GM04504 (cell line): Measurements from ENCODE around the gene CFAP157.
A peak's percentile ranks its signal among the peaks of the same experiment; 100 is the strongest.

Experiments
- DNase-seq: peaks from one replicate; pipeline ENCODE4 v3.0.0-alpha.2; 2012; ENCODE audit warnings: low read depth

Gene CFAP157

DNA sequence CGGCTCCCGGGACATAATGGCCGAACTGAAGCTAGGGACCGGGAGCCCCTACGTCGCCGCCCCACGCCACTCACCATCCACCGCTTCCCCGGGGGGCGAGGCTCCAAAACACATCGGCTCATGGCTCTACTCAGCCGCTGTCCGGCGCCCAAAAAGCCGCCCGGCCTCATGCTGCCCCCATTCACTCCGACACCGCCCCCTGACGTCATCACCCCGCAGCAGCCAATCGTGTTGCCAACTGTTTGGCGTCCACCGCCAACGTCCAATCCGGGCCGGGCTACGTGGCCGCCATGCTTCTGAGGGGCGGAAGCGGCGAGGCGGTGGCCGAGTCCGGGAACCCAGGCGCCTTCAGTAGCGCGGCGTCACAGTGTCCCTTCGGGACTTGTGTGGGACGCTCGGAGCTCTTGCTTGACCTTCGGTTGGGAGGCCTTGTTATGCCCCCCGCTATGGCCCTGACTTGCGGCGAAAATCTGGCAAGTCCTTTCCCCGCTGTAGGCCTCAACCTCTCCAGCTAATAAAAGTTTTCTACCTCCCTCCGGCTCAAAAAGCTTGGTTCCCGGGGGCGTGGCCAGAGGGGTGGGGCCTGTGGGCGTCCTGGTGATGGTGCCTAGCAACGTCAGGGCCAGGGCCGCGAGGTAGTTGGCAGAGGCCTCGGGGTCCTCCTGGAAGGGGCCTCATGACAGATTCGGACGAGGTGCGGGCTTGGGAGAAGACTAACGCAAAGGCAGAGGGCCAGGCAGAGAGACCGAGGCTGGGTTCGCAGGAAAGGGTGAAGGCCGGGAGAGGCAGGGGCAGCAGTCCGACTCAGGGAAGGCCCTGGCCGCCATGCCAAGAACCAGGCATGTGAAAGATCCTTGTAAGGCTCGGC, 8.9 kb downstream of the CFAP157 start, which contains the start of the genes PTRH1 and TTC16:
Gene PTRH1 (minus strand): TSS at position 194 of the 868 bp plus-strand sequence. CDS start 24 bp downstream, at position 170.
Gene TTC16 (plus strand): TSS at position 610 of the 868 bp plus-strand sequence. CDS start 67 bp downstream, at position 677.
- peak; percentile 93 for DNase-seq

DNA sequence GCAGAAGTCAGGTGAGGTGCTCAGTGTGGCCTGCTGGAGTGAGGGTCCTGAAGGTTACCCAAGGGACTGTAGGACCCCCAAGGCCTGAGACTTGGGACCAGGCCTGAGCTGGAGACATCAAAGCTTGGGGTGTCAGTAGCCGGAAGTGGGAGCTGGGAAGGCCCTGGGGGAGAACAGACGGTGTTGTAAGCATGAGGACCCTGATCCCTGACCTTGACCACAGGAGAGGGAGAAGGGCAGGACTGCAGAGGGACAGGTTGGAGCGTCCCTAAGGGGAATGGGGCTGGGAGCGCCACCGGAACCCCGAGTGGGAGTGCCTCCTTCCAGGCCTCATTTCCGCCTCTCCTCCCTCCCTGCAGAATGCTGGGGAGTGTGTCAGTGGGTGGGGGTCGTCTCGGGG, 9.6 kb downstream of the CFAP157 start:
- DNase-seq, result no peak

DNA sequence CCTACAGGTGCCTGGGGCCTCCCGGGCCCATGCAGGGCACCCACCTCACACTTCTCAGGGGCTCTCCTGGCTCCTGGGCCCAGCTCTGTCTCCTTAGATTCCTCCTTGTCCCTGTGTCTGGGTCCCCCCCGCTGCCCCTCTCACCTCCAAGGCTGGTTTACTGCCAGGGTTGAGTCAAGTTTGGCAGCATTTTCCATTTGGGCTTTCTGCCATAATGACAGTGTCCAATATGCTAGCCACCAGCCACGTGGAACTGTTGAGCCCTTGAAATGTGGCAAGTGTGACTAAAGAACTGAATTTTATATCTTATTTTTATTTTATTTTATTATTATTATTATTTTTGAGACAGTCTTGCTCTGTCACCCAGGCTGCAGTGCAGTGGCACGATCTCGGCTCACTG, 11.0 kb downstream of the CFAP157 start:
- DNase-seq, result no peak

DNA sequence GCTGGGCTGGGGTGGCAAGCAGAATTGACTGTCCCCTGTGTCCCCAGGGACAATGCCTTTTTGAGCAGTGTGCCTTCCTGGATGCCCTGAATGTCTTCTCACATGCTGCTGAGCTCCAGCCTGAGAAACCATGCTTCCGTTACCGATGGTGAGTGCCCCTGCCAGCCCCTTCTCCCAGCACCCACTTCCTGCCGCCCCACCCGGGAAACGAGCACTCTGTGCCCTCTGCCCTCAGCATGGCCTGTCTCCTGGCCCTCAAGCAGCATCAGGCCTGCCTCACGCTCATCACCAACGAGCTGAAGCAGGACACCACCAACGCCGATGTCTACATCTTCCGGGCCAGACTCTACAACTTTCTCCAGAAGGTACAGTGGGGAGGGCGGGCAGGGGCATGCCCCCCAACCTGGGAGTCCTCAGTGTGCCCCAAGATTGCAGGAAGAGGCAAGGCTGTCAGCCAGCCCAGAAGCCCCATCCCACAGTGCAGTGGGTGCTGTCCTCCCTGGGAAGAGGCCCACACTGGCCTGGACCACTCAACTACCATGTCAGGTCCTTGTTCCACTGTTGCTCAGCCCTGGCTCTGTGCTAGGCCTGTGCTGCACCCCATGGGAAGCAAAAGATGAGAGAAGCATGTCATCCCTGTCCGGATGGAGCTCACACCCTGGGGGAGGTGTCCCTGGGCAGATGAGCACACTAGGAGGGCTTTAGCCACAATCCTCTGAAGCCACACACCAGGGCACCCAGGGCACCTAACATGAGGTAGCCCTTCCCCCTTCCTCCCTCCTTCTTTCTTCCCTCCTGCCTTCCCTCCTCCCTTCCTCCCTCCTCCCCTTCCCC, 13.5 kb downstream of the CFAP157 start:
- DNase-seq, result no peak

DNA sequence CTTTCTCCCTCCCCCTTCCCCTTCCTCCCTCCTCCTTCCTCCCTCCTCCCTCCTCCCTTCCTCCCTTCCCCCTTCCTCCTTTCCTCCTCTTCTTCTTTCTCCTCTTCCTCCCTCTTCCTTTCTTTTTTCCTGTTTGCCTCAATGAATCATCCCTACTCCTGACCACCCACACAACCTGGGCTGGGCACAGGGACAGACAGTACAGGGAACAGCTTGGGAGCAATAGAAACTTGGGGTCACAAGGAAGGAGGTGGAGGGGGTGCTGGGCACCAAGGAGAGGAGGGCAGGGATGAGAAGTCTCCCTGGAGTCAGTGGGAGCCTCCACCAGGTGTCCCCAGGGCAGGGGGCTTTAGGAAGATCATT, 14.1 kb downstream of the CFAP157 start:
- DNase-seq, result no peak

DNA sequence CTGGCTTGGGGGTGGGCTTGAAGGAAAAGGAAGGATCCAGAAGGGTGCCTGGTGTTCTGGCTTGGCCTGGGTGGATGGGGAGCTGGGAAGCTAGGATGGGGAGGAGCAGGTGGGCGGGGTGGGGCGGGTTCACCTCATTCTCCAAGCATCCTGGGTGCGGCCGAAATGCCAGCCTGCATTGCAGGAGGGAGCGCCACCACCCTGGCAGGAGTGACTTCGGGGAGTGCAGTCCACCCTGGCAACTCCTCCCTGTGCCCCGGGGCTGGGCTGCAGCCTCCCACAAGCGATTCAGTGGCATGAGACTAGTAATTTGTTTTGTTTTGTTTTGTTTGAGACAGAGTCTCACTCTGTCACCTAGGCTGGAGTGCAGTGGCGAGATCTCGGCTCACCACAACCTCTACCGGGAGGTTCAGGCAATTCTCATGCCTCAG, 14.6 kb downstream of the CFAP157 start:
- DNase-seq, result no peak

DNA sequence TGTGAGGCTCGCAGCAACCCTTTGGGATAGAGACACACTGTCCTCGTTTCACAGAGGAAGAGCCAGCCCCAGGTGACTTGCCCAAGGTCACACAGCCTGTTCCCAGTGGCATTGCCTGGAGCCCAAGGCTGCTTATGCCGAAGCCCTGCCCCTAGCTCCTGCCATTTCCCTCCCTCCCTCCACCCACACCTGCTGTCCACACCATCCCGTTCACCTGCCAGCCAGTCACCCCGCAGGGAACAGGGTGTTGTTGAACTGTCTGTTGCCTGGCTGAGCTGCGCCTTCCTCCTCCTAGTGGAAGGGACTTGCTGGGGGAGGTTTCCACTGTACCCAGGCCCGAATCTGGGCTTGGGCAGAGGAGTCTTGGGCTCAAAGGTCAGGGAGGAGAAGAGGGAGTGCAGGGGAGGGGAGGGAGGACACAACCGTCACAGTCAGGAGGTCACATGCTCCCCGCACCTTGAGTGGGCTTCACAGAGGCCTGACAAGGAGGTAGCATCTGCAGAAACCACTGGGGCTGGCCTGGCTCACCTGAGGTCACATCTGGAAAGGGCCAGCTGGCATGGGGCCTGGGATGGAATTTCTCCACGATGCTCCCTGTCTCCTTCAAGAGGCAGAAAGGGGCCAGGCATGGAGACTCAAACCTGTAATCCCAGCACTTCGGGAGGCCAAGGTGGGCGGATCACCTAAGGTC, 15.4 kb downstream of the CFAP157 start:
- no peak for DNase-seq

DNA sequence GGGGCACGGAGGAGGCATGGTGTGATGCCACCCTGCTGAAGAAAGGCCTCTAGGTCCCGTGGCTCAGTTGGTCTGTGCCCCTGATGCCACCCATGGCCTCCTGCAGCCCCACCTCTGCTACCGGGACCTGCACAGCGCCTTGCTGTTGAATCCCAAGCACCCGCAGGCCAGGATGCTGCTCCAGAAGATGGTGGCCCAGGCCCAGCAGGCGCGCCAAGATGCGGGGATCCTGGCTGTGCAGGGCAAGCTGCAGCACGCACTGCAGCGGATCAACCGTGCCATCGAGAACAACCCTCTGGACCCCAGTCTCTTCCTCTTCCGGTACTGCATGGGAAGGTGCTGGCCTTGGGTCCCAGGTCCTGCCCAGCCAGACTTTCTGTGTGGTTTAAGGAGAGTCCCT, 16.2 kb downstream of the CFAP157 start:
- DNase-seq, result no peak

DNA sequence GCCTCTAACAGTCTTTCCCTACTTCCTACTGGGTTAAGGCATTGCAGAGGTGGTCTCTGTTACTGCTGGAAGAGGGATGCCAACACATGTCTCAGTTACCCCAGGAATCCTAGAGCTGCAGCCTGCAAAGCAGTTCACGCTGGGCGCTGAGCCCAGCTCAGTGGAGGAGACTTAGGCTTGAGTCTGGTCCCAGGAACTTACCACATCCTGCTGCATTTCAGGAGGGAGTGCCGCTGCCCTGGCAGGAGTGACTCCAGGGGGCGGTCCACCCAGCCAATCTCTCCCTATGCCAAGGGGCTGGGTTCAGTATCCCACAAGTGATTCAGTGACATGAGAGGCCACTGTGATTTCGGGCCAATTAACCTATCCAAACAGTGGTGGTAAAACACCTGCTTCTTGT, 16.7 kb downstream of the CFAP157 start:
- DNase-seq, result peak; percentile 73

DNA sequence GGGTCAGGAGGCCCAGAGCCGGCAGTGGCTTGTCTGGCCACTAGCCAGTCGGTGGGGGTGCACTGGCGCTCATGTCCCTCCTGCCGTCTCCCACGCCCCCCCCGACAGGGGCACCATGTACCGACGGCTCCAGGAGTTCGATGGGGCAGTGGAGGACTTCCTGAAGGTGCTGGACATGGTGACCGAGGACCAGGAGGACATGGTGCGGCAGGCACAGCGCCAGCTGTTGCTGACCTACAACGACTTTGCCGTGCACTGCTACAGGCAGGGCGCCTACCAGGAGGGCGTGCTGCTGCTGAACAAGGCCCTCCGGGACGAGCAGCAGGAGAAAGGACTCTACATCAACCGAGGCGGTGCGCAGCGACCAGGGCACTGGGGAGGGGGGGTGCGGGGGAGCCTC, 17.2 kb downstream of the CFAP157 start:
- DNase-seq, result no peak

DNA sequence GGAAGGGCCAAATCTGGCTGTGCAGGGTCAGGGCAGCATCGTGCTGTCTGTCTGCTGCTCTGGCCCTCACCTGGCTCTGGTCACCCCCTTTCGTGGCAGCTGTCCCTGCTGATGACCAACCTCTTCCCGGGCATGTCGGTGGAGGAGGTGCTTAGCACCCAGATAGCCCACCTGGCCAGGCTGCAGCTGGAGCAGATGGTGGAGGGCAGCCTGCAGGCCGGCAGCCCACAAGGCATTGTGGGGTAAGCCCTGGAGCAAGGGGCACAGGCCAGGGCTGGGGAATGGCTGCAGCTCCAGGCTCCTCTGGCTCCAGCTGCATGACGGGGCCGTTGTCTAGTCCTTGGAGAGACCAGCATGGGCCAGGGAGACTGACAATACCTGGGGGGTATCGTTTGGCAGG, 20.1 kb downstream of the CFAP157 start:
- DNase-seq, result no peak

DNA sequence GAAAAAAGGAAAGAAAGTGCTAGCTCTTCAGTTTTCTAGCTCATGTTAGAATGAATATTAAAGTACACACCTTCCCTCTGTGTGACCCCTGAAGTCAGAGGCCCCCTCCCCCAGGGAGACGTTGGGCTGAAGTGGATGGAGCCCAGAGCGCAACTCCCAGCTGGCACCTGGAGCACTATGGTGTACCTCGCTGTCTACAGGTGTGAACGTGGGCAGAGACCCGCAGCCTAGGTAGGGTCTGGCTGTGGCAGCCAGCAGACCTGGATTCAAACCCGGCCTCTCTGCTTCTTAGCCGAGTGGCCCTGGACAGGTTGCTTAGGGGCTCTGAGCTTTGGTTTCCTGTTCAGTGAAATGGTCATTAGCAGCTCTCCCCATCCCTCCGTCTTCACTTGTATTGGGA, 22.0 kb downstream of the CFAP157 start:
- DNase-seq, result no peak

DNA sequence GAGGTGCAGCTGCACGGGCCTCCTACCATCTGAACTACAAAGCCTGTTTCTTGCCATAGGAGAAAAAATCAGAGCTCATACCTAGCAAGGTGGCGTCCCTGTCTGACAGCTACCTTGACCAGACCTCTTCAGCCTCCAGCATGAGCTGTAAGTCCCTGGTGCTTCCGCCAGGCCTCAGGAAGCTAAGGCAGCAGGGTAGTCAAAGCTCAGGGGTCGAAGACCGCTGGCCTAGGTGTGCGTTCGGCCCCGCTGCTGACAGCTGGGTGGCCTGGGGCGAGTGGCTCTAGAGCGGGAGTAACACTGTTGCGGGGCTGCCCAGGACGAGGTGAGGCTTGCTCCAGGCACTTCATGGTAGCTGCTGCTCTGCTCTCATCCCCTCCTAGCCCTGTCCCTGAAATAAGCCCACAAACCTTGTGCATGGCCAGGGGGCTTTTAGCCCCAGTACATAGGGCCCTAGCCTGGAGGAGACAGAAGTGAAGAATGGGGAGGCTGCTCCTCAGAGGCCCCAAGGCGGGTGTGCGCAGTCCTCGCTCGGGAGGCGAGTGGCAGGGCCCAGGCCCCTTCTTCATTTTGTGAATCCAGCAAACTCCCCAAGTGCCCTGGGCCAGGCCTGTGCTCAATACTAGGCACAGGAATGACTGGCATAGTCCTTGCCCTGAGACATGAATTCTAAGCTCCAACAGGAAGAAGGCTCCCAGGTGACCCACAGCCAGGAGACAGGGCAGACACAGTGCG, 22.9 kb downstream of the CFAP157 start:
- no peak for DNase-seq

DNA sequence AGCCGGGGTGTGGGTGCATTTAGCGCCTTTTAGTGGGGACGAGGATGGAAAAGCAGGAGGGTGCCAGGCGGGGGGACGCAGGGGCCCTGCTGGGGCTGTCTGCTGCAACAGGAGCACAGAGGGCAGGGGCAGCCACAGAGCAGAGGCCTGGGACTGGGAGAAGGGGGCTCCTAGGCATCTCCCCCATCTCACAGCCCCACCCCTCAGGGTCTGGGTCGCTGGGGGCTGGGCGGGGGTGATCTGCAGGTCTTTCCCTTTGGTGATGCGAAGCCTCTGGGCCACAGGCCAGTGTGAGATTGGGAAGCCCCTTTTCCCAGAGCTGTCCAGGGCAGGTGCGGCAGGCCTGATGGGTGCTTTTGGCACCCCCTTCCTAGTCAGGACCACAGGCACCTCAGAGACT, 23.5 kb downstream of the CFAP157 start:
- DNase-seq, result no peak

DNA sequence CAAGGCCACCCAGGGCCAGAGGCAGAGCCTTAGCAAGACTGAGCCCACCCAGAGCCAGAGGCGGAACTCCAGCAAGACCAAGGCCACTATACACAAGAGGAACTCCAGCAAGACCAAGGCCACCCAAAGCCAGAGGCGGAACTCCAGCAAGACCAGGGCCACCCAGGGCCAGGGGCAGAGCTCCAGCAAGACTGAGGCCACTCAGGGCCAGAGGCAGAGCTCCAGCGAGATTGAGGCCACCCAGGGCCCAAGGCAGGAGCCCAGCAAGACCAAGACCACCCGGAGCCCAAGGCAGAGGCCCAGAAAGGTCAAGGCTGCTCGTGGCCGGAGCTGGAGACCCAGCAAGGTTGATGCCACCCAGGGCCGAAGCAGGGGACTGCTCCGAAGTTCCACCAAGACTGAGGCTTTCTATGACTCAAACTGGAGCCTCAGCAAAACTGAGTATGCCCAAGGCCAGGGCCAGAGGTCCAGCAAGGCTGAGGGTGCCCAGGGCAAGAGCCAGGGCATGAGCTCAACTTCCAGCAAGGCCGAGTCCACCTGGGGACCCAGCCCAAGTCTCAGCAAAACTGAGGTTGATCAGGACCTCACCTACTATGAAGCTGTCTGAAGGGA, 24.1 kb downstream of the CFAP157 start:
- DNase-seq, result no peak

DNA sequence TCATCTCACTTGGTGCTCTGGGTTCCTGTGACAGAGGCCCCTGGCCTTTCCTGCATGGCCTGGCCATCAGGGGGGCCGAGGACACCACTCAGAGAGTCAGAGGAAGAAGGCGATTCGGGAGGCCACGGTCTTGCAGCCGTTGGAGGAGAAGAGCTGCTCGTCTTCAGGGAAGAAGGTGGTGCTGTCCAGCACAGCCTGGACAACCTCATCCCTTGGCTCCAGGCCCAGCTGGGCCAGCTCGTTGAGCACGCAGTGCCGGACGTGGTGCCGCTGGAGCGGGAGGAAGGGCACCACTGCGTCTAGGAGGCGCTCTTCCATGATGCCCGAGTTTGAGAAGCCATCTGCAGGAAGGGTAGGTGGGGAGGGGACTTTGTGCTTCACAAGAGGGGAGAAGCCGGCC, 25.1 kb downstream of the CFAP157 start:
- DNase-seq, result no peak

DNA sequence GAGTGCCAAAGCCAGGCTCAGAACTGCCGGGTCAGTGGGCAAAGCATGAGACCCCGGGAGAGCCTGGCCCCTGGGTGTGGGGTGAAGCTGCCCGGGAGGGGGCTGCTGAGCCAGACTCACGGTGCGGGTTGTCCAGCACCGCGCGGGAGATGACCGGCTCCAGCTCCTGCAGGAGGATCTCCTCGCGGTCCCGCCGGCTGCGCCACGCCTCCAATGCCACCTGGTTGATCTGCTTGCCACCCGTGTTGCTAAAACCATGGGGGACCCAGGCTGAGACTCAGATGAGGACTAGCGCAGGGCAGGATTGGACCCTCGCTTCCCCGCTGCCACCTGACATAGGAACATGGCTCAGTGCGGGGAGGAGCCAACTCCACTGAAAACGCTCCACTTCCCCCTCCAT, 25.7 kb downstream of the CFAP157 start:
- DNase-seq, result no peak

DNA sequence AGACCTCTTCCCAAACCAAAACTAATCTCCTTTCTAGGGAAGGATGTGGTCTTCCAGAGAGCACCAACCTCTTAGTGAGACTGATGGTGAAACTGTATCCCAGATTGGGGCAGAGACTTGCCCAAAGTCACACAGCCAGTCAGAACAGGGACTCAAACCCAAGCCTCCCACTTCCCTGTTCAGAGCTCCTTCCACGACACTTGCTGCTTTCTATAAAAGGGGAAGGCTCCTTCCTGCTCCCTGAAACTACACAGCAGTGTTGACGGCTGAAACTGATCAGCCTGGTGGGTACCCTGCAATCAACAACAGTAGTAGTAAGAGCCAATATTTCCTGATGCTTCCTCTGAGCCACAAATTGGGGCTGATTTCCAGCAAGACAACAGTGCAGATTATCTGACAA, 26.8 kb downstream of the CFAP157 start:
- no peak for DNase-seq

DNA sequence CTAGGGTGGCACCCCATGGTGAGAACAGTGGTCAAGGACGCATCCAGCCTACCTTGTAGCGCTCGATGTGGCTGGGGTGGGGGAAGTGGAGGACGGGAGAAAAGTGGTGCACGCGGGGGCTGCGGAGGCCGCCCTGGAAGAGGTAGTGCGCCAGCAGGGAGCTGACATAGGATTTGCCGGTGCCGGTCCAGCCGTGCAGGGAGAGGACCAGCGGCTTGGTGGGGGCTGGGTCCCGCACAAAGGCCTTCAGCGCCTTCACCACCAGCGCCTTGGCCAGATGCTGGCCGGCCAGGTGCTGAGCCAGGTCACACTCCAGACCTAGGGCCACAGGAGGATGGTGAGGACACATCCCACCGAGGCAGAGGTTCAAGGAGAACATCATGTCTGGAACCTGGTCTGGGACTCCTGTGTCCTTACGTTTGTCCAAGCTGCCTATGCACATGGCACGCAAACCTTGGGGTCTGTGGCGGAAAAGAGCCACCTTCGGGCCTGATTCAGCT, 27.5 kb downstream of the CFAP157 start:
- DNase-seq, result no peak

DNA sequence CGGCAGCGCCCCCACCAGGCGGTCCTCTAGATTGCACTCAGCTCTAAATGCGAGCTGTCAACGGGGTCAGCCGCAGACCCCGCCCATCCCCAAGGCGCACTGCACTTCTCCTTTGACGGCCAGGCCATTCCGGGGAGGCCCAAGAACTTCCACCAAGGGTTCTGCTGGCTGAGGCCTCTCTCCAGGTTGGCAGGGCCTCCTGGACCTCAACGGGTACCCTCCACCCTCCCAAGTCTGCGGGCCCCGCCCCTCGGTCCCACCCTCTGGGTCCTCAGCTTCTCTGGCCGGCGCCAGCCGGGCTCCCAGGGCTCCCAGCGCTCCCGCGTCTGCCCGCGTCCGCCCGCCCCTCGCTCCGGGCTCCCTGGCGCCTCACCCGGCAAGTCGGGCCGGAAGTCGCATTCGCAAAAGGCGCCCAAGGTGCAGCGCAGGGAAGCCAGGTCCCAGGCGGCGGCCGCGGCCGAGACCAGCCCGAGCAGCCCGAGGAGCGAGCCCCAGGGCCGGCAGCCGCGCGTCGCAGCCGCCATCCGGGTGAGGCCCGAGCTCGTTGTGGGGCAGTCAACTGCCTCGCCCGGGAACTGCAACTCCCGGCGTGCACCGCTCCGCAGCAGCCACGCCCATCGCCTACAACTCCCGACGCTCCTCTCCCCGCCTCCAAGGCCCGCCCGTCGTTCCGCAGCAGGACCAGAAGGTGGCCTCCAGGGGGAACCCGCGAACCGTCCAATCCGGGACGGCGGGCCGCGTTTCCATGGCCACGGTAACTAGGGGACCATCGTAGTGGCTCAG, 28.1 kb downstream of the CFAP157 start, which contains the start of gene TOR2A:
Gene TOR2A (minus strand): TSS at position 548 of the 783 bp plus-strand sequence. CDS start 24 bp downstream, at position 524.
- peak; percentile 93 for DNase-seq
